ENCODE results near the gene CHI3L1.

- TF ChIP-seq CTCF (IDR thresholded peaks at IDR 0.05; ENCODE audit: insufficient read depth, low read depth, low read length) (no peak), EZH2 (IDR thresholded peaks at IDR 0.05; ENCODE audit: insufficient read depth, low read length) (no peak)
Measured at GRCh38 chr1:203177036-203177405, 9.5 kb downstream of the CHI3L1 start.
